Activated CD8-positive, alpha-beta T cell treated with anti-CD3 and anti-CD28 coated beads for 36 hours (primary cell): ENCODE data around the gene AP4B1. TPM values are rescaled to one million over a fixed set of nuclear protein-coding genes. Genes with fewer than 3 reads are reported as not detected.
A peak's percentile ranks its signal among the peaks of the same experiment; 100 is the strongest.

Experiments used
- ATAC-seq: fragments of 200-7000 bp; cut with Tn5 transposase; one replicate; pipeline ENCODE4 v1.10.0; 2021; ENCODE audit warnings: mild to moderate bottlenecking, moderate library complexity
- CTCF ChIA-PET: fragments of 350-600 bp; sonication (Branson Sonifier 250); formaldehyde crosslinking; loops from one replicate; lab custom pipeline; 2021; ENCODE audit warnings: antibody characterized with exemption; lab: Charles Lee
- POLR2A ChIA-PET: fragments of 350-600 bp; sonication (Branson Sonifier 250); formaldehyde crosslinking; loops from one replicate; lab custom pipeline; 2021; ENCODE audit warnings: antibody characterized with exemption; lab: Charles Lee
- DNase-seq: peaks from one replicate; pipeline ENCODE4 v3.0.0-alpha.2; 2020
- H3K27ac Mint-ChIP-seq: one replicate; pipeline ENCODE4 v1.8.0; 2021; ENCODE audit warnings: mild to moderate bottlenecking, mixed read lengths
- H3K27me3 Mint-ChIP-seq: one replicate; pipeline ENCODE4 v1.8.0; 2021; ENCODE audit warnings: mixed read lengths
- H3K36me3 Mint-ChIP-seq: one replicate; pipeline ENCODE4 v1.8.0; 2021; ENCODE audit warnings: low read depth, mixed read lengths
- H3K4me1 Mint-ChIP-seq: one replicate; pipeline ENCODE4 v1.8.0; 2021; ENCODE audit warnings: low read depth, mixed read lengths
- H3K4me3 Mint-ChIP-seq: one replicate; pipeline ENCODE4 v1.8.0; 2021; ENCODE audit warnings: mild to moderate bottlenecking, moderate library complexity, mixed read lengths
- H3K9me3 Mint-ChIP-seq: one replicate; pipeline ENCODE4 v1.8.0; 2021; ENCODE audit warnings: mixed read lengths
- intact Hi-C: fragments of 100-400 bp; cut with micrococcal nuclease; formaldehyde crosslinking; loops from one replicate; pipeline ENCODE4 v1.10.0; 2022
- total RNA-seq, 2 experiments: library from RNA; stranded (reverse); gene quantifications; one replicate each; pipeline ENCODE4 v1.2.3, GENCODE V29; 2021
- TF ChIP-seq, protein P1 (sequence below): fragments of 200-600 bp; IDR thresholded peaks from one replicate; pipeline ENCODE4 v1.8.0; 2022; ENCODE audit warnings: antibody characterized with exemption, mild to moderate bottlenecking

AP4B1 gene
- total RNA-seq, 2 experiments from 2014 or later: 38.2 to 38.5 TPM

- ATAC-seq (no peak), DNase-seq (no peak)
- peaks cover 11% of the 10 kb centered on the region for H3K4me1 Mint-ChIP-seq
- no peak within 1 kb of the TSS for H3K27ac Mint-ChIP-seq
- POLR2A ChIA-PET: interaction anchor here (1.0 to 3.7 kb wide), 4 partner anchors 10 to 76 kb away, joined by 3 to 16 read pairs (median 3); partner anchors contain the start of genes AP4B1 and DCLRE1B
- CTCF ChIA-PET: interaction anchor here (0.6 to 1.3 kb wide), 5 partner anchors 9 to 18 kb away, joined by 3 to 4 read pairs (median 3); no protein-coding TSS in a partner anchor
- peaks cover 7% of the 10 kb centered on the region for H3K36me3 Mint-ChIP-seq
- H3K27me3 Mint-ChIP-seq: no peaks in the 10 kb centered on the region
- TF ChIP-seq, protein P1, sequence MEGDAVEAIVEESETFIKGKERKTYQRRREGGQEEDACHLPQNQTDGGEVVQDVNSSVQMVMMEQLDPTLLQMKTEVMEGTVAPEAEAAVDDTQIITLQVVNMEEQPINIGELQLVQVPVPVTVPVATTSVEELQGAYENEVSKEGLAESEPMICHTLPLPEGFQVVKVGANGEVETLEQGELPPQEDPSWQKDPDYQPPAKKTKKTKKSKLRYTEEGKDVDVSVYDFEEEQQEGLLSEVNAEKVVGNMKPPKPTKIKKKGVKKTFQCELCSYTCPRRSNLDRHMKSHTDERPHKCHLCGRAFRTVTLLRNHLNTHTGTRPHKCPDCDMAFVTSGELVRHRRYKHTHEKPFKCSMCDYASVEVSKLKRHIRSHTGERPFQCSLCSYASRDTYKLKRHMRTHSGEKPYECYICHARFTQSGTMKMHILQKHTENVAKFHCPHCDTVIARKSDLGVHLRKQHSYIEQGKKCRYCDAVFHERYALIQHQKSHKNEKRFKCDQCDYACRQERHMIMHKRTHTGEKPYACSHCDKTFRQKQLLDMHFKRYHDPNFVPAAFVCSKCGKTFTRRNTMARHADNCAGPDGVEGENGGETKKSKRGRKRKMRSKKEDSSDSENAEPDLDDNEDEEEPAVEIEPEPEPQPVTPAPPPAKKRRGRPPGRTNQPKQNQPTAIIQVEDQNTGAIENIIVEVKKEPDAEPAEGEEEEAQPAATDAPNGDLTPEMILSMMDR: no peak
- intact Hi-C loops: no loop called here
- H3K4me3 Mint-ChIP-seq: no peak within 1 kb of the TSS
- no peaks in the 10 kb centered on the region for H3K9me3 Mint-ChIP-seq
These were observed 17.0 kb downstream of the AP4B1 start, which contains the start of gene BCL2L15 for GRCh38 chr1:113887402-113888175. TSS of gene BCL2L15 (minus strand) at chr1:113887581. CDS start at chr1:113887375, 206 bp downstream.

DNA sequence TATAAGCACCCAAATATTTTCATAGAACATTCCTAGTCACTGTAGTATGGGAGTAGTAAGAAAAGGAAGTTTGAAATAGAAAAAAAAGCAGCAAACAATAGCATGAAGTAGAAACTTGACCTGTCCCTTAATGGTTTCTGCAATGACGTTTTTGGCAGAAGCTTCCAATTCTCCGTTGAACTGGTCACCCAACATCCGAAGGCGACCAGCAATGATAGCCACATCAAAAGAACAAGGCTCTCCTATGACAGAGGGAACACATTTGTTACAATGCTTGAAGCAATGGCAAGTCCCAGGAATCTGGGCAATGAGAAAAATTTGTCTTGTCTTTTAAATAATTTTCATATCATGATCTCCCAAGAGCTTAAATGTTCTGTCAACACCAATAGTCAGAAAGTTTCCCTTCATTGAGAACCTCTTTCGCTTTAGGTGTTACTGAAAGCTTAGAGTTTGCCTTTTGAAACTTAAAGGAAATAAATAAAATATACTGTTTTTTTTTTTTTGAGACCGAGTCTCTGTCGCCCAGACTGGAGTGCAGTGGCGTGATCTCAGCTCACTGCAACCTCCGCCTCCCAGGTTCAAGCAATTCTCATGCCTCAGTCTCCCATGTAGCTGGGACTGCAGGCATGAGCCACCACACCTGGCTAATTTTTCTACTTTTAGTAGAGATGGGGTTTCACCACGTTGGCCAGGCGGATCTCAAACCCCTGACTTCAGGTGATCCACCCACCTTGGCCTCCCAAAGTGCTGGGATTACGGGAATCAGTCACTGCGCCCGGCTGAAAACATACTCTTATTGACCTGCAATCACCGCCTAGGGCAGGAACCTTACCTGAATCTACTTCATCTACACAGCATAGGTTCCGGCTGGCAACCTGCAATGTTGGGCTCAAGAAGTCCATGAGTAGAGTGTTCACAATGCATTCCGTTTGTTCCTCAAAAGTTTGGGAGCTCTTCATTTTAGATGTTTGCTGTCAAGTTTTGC is 17.9 kb downstream of the AP4B1 start:
- Mint-ChIP-seq H3K4me1 (peaks cover 11% of the 10 kb centered on the region), H3K4me3 (no peak overlapping the region), H3K9me3 (no peaks in the 10 kb centered on the region), H3K36me3 (peaks cover 7% of the 10 kb centered on the region), H3K27ac (no peak overlapping the region), H3K27me3 (no peaks in the 10 kb centered on the region)
- ChIA-PET POLR2A (interaction anchor here (0.7 to 3.7 kb wide), 4 partner anchors 13 to 18 kb away, joined by 3 to 16 read pairs (median 4); partner anchors contain the start of genes AP4B1 and DCLRE1B), CTCF (interaction anchor here (1.1 to 1.3 kb wide), 3 partner anchors 11 to 17 kb away, joined by 3 read pairs; no protein-coding TSS in a partner anchor)
- intact Hi-C loops: no loop called here
- no peak for DNase-seq
- TF ChIP-seq, protein P1: no peak
- ATAC-seq: no peak

DNA sequence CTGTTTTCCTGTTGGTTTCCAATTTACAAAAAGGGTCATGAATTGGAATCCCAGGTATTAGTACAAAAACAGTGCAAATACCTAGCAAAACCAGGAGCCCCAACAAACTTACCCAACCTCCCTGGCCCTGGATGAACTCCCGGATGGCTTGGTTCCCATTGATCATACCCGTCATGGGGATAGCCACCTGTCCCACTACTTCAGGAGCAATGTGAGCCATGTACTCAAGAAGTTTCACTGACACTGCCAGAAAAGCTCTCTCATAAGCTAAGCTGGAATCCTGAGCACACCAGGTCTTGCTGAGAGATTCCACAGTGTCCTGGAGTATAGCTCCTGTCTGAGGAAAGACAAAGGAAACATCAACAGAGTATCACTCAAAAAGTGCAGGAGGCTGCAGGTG is 22.9 kb downstream of the AP4B1 start:
- peaks cover 5% of the 10 kb centered on the region for H3K36me3 Mint-ChIP-seq
- ChIA-PET CTCF (interaction anchor here (1.2 to 4.3 kb wide), 3 partner anchors 8 to 46 kb away, joined by 3 to 17 read pairs (median 6); no protein-coding TSS in a partner anchor), POLR2A (interaction anchor here (1.2 to 1.8 kb wide), 3 partner anchors 11 to 20 kb away, joined by 3 to 5 read pairs (median 5); no protein-coding TSS in a partner anchor)
- H3K27me3 Mint-ChIP-seq: no peaks in the 10 kb centered on the region
- DNase-seq (no peak), ATAC-seq (no peak)
- intact Hi-C loops: no loop called here
- peaks cover 30% of the 10 kb centered on the region for H3K4me1 Mint-ChIP-seq
- TF ChIP-seq, protein P1: no peak
- no peak overlapping the region for H3K4me3 Mint-ChIP-seq
- no peaks in the 10 kb centered on the region for H3K9me3 Mint-ChIP-seq
- no peak overlapping the region for H3K27ac Mint-ChIP-seq

DNA sequence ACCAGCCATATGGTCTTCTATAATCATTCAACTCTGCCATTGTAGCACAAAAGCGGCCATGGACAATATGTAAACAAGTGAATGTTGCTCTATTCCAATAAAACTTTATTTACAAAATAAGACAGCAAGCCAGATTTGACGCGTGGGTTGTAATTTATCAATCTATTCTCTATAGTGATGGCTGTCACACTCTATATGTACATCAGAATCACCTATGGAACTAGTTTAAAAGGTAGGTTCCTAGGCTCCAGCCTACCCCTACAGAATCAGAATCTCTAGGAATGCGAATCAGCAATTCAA is 24.9 kb downstream of the AP4B1 start:
- ChIA-PET CTCF (interaction anchor here (1.2 to 4.3 kb wide), 4 partner anchors 10 to 44 kb away, joined by 3 to 17 read pairs (median 4); partner anchors contain the start of gene AP4B1), POLR2A (interaction anchor here (1.3 kb wide), 1 partner anchor 10 kb away, joined by 4 read pairs; no protein-coding TSS in a partner anchor)
- Mint-ChIP-seq H3K9me3 (no peaks in the 10 kb centered on the region), H3K36me3 (peaks cover 1% of the 10 kb centered on the region), H3K4me3 (no peak overlapping the region), H3K27me3 (no peaks in the 10 kb centered on the region), H3K27ac (peak overlapping the region; percentile 57), H3K4me1 (peaks cover 45% of the 10 kb centered on the region)
- TF ChIP-seq, protein P1: no peak
- intact Hi-C loops: no loop called here
- ATAC-seq (no peak), DNase-seq (no peak)
